GM19397 (cell line): ENCODE data around the gene CCL4L2.
"Not testable (repeated sequence)": the region's sequence is repeated elsewhere in the genome, so short reads cannot be mapped to it uniquely, and the experiment has no call there.

Source experiments
- ATAC-seq: cut with Tn5 transposase; IDR thresholded peaks from one replicate; pipeline ENCODE4 v1.9.1; 2021; ENCODE audit warnings: mild to moderate bottlenecking, moderate library complexity; ENCODE audit not compliant: unreplicated experiment

CCL4L2 gene

DNA sequence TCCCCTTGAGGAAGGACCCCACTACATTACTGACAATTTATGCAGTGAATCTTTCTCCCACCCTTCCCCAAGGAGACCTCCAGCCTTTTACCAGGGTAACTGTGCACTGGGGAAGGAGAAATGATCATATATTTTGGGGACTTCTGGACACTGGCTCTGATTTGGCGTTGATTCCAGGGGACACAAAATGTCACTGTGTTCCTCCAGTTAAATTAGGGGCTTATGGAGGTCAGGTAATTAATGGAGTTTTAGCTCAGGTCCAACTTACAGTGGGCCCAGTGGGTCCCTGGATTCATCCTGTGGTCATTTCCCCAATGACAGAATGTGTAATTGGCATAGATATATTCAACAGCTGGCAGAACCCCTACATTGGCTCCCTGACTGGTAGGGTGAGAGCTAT lies 8.7 kb downstream of the CCL4L2 start:
- ATAC-seq = not testable (repeated sequence)

GRCh38 chr17:36220737-36221580 lies 10.1 kb downstream of the CCL4L2 start:
- not testable (repeated sequence) for ATAC-seq

DNA sequence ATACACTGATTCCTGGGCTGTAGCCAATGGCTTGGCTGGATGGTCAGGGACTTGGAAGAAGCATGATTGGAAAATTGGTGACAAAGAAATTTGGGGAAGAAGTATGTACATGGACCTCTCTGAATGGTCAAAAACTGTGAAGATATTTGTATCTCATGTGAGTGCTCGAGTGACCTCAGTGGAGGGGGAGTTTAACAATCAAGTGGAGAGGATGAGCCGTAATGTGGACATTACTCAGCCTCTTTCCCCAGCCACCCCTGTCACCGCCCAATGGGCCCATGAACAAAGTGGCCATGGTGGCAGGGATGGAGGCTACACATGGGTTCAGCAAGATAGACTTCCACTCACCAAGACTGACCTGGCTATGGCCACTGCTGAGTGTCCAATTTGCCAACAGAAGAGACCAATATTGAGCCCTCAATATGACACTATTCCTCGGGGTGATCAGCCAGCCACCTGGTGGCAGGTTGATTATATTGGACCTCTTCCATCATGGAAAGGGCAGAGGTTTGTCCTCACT lies 10.8 kb downstream of the CCL4L2 start:
- ATAC-seq = not testable (repeated sequence)

GRCh38 chr17:36222967-36223366 lies 12.1 kb downstream of the CCL4L2 start:
- not testable (repeated sequence) for ATAC-seq

- ATAC-seq = not testable (repeated sequence)
Observed at GRCh38 chr17:36229644-36230043, 18.8 kb downstream of the CCL4L2 start.

- ATAC-seq = not testable (repeated sequence)
Observed at GRCh38 chr17:36242046-36242445, 31.2 kb downstream of the CCL4L2 start.
